ENCODE measurements around the gene ATN1.
"Not testable (repeated sequence)": the region's sequence is repeated elsewhere in the genome, so short reads cannot be mapped to it uniquely, and the experiment has no call there.

Gene ATN1, protein sequence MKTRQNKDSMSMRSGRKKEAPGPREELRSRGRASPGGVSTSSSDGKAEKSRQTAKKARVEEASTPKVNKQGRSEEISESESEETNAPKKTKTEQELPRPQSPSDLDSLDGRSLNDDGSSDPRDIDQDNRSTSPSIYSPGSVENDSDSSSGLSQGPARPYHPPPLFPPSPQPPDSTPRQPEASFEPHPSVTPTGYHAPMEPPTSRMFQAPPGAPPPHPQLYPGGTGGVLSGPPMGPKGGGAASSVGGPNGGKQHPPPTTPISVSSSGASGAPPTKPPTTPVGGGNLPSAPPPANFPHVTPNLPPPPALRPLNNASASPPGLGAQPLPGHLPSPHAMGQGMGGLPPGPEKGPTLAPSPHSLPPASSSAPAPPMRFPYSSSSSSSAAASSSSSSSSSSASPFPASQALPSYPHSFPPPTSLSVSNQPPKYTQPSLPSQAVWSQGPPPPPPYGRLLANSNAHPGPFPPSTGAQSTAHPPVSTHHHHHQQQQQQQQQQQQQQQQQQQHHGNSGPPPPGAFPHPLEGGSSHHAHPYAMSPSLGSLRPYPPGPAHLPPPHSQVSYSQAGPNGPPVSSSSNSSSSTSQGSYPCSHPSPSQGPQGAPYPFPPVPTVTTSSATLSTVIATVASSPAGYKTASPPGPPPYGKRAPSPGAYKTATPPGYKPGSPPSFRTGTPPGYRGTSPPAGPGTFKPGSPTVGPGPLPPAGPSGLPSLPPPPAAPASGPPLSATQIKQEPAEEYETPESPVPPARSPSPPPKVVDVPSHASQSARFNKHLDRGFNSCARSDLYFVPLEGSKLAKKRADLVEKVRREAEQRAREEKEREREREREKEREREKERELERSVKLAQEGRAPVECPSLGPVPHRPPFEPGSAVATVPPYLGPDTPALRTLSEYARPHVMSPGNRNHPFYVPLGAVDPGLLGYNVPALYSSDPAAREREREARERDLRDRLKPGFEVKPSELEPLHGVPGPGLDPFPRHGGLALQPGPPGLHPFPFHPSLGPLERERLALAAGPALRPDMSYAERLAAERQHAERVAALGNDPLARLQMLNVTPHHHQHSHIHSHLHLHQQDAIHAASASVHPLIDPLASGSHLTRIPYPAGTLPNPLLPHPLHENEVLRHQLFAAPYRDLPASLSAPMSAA (N-terminal part only)

DNA sequence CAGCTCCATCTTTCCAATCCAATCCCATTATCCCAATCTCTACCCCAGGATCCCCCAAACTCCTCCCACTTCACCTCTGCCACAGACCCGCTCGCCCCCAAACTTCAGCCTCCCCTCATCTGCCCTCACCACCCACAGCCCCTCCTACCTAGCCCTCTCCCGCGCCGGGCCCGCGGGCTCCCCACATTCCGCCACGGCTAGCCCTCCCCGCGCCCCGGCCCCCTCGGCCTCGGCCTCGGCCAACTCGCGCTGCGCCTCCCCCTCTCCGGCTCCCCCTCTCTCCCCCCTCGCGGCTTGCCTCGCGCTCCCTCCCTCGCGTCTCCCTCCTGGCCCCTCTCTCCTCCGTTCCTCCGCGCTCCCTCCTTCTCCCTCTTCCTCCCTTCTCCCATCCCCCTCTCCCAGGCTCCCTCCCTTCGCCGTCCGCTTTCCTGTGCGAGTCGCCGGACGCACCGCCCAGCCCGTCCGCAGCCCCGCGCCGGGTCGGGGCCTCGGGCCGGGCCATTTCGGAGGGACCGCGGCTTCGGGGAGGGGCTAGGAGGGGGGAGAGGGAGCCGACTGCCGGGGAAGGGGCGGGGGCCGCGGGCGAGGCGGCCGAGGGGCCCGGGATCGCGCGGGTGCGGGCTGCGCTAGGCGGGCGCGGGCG lies at the start of gene ATN1:
Gene ATN1, plus strand, starts transcription at position 581 of the 643 bp plus-strand sequence. CDS start 6,043 bp downstream, outside the sequence.
- DNase-seq (ENCODE audit: low read depth in 2 of 2): no peak

DNA sequence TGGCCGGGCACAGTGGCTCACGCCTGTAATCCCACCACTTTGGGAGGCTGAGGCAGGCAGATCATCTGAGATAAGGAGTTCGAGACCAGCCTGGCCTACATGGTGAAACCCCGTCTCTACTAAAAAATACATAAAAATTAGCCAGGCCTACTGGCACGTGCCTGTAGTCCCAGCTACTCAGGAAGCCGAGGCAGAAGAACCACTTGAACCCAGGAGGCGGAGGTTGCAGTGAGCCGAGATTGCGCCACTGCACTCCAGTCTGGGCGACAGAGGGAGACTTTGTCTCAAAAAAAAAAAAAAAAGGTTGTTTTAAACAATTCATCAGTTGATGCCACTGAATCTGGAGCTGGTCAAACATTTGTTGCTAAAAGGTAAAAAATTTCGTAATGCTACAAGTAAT lies 47.9 kb upstream of the ATN1 start:
- not testable (repeated sequence) for DNase-seq (ENCODE audit: low read depth in 2 of 2)

DNA sequence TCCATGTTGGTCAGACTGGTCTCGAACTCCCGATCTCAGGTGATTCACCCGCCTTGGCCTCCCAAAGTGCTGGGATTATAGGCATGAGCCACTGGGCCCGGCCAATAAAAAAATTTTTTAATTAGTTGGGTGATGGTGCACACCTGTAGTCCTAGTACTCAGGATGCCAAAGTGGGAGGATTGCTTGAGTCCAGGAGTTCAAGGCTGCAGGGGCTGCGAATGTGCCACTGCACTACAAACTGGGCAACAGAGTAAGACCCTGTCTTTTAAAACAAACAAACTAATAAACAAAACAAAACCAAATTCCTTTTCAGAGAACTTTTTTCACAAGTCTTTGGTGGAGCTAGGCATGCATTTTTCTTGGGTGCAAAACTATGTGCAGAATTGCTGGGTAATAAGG lies 44.5 kb upstream of the ATN1 start:
- no peak for DNase-seq (ENCODE audit: low read depth in 2 of 2)

DNA sequence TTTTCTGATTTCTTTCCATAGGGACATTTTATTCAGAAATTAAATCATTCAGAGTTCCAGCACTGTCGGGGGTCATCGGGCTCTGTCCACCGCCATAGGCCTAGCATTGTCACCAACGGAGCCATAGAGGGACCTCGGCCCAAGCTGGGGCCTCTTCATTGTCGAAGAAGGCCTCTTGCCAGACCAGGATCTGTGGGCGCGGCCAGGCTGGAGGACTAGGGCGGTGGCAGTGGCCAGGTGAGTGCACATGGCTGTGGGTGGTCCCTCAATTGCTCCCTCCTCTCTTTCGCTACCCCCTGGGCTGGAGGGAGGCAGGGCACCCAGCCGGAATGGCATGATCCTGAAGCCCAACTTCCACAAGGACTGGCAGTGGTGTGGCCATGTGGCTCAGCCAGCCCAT lies 44.1 kb upstream of the ATN1 start:
- no peak for DNase-seq (ENCODE audit: low read depth in 2 of 2)

DNA sequence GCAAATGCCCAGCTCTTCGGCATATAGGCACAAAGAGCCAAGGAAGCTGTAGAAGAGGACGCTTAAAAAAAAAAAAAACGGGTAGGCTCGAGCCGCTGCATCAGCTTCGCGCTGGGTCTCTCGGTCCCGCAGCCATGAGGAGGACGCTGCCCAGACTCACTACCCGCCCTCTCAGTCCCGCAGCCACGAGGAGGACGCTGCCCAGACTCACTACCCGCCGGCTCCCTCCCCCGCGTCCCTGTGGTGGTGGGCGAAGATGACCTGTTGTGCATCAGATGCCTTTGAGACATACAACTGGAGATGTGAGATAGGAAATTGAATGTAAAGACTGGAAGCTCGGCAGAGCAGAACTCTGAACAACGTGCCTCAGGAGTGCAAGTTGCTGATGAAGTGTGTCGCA lies 43.2 kb upstream of the ATN1 start:
- DNase-seq (ENCODE audit: low read depth in 2 of 2): no peak

DNA sequence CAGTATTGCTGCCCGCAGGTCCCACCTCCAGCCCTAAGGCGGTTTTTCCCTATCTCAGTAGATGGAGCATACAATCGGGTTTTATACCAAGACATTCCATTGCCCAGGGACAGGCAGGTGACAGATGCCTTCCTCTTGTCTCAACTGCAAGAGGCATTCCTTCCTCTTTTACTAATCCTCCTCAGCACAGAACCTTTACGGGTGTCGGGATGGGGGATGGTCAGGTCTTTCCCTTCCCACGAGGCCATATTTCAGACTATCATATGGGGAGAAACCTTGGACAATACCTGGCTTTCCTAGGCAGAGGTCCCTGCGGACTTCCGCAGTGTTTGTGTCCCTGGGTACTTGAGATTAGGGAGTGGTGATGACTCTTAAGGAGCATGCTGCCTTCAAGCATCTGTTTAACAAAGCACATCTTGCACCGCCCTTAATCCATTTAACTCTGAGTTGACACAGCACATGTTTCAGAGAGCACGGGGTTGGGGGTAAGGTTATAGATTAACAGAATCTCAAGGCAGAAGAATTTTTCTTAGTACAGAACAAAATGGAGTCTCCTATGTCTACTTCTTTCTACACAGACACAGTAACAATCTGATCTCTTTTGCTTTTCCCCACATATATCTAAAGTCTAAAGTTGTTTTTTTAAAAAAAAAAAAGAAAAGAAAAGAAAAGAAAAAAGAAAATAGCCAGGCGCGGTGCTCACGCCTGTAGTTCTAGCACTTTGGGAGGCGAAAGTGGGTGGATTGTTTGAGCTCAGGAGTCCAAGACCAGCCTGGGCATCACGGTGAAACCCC lies 41.4 kb upstream of the ATN1 start:
- DNase-seq (ENCODE audit: low read depth in 2 of 2): not testable (repeated sequence)

DNA sequence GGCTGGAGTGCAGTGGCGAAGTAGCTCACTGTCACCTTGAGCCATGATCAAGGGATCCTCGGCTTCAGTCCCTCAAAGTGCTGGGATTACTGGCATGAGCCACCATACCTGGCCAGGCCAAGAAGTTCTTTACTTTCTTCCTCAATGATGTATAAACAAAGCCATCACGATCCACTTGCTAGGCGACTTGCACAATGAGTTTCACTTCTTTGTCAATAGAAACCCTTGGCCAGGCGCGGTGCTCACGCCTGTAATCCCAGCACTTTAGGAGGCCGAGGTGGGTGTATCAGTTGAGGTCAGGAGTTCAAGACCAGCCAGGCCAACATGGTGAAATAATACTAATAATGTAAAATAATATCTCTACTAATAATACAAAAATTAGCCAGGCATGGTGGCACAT lies 40.3 kb upstream of the ATN1 start:
- no peak for DNase-seq (ENCODE audit: low read depth in 2 of 2)

DNA sequence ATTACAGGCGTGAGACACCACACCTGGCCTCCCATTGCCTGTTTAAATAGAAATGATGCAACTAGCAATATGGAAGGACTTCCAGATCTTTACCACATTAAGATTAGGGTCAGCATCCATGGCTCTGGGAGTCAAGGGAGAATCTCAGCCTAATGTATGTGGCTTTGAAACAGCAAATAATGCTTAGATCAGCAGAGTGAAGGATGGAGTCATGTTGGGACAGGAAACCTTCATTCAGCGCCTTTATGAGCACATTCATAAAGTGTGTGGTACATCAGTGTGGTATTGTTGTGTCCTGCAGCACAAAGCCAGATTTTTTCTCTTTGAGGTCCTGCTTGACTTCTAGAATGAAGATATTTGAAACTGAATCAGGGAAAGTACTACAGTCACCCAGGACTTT lies 39.4 kb upstream of the ATN1 start:
- no peak for DNase-seq (ENCODE audit: low read depth in 2 of 2)

DNA sequence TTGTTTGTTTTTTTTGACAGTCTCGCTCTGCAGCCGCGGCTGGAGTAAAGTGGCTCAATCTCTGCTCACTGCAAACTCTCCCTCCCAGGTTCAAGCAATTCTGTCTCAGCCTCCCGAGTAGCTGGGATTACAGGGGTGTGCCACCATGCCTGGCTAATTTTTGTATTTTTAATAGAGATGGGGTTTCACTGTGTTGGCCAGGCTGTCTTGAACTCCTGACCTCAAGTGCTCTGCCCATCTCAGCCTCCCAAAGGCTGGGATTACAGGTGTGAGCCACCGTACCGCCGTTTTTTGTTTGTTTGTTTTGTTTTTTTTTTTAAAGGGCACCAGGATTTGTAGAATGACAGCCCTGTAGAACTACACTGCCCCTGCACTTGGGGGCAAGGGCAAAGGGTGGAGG lies 39.0 kb upstream of the ATN1 start:
- not testable (repeated sequence) for DNase-seq (ENCODE audit: low read depth in 2 of 2)

DNA sequence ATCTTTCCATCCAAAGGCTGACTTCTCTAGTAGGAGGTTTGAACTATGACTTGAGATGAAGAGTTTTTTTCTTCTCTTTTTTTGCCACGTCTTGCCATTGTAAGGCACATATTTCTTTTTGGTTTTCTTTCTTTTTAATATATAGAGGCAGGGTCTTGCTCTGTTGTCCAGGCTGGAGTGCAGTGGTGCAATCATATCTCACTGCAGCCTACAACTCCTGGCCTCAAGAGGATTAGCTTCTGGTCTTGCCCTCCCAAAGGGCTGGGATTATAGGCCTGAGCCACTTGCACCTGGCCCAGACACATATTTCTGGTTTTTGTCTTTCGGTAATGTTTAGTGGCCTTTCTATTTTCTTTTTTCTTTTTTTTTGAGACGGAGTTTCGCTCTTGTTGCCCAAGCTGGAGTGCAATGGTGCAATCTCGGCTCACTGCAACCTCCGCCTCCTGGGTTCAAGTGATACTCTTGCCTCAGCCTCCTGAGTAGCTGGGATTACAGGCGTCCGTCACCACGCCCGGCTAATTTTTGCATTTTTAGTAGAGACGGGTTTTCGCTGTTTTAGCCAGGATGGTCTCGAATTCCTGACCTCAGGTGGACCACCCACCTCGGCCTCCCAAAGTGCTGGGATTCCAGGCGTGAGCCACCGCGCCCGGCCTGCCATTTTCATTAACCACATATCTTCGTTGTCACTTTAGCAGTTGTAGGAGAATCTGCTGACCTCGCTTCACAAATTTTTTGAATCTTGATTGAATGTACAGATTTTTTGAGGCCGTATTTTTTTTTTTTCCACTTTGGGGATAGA lies 37.8 kb upstream of the ATN1 start:
- not testable (repeated sequence) for DNase-seq (ENCODE audit: low read depth in 2 of 2)

DNA sequence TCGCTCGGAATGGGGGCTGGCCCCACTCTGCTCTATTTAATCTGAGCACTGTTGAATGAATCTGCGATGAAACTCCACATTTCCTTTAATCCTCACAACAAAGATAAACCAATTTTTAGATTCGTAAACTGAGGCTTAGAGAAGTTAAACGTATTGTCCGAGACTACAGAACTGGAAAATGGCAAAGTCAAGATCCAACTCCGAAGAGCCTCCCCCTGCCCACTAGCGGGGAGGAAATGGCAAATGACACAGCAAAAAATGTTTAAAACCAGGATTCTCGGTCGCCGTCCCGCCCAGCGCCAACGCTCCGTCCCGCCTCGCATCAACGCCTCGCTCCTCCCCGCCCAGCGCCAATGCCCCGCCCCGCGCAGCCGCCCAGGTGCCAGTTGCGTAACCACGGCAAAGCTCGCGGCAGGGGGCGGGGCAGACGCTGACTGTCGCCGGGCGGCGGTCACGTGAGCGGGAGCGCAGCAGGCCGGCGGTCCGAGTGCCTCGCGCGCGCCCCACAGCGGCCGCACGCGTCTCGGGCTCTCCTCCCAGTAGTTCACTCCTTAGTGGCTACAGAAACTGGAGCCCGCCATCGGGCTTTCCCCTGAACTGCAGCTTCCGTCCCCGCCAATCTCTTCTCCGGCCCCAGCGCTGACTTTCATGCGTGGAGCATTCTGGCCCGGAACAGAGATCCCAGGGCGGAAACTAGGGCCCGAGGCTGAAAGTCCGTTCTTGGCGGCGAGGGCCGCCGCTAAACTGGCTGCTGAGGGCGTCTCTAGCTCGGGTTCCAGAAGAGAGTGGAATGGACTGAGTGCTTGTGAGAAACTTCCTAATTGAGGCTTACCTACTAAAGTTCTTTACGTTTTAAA lies 36.7 kb upstream of the ATN1 start:
- peak; percentile 96 to 98 for DNase-seq (ENCODE audit: low read depth in 2 of 2)

DNA sequence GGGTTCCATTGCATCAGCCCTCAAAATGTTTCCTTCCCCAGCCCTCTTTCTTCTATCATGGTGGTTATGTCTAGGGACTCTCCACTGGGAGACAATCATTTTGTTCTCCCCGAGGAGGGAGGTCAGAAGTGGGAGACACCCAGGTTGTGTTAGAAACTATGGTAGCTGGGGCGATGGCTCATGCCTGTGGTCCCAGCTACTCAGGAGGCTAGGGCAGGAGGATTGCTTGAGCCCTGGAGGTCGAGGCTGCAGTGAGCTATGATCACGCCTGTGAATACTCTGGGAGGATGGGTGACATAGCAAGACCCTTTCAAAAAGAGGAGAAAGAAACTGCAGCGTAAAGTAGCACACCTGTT lies 36.1 kb upstream of the ATN1 start:
- no peak for DNase-seq (ENCODE audit: low read depth in 2 of 2)

DNA sequence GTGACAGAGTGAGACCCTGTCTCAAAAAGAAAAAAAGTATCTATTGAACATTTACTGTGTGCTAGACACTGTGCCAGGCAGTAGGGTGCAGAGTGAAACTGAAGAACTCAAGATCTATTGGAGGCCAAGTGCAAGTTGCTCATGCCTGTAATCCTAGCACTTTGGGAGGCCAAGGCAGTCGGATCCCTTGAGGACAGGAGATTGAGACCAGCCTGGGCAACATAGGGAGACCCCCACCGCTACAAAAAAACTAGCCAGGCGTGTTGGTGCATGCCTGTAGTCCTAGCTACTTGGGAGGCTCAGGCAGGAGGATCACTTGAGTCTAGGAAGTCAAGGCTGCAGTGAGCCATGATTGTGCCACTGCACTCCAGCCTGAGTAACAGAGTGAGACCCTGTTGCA lies 35.1 kb upstream of the ATN1 start:
- not testable (repeated sequence) for DNase-seq (ENCODE audit: low read depth in 2 of 2)

DNA sequence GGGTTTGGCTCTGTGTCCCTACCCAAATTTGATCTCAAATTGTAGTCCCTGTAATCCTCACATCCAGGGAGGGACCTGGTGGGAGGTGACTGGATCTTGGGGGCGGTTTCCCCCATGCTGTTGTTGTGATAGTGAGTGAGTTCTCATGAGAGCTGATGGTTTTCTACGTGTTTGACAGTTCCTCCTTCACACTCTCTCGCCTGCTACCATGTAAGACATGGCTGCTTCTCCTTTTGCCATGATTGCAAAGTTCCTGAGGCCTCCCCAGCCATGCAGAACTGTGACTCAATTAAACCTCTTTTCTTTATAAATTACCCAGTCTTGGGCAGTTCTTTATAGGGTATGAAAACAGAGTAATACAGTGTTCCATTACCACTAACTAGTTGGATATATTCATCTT lies 33.4 kb upstream of the ATN1 start:
- no peak for DNase-seq (ENCODE audit: low read depth in 2 of 2)

DNA sequence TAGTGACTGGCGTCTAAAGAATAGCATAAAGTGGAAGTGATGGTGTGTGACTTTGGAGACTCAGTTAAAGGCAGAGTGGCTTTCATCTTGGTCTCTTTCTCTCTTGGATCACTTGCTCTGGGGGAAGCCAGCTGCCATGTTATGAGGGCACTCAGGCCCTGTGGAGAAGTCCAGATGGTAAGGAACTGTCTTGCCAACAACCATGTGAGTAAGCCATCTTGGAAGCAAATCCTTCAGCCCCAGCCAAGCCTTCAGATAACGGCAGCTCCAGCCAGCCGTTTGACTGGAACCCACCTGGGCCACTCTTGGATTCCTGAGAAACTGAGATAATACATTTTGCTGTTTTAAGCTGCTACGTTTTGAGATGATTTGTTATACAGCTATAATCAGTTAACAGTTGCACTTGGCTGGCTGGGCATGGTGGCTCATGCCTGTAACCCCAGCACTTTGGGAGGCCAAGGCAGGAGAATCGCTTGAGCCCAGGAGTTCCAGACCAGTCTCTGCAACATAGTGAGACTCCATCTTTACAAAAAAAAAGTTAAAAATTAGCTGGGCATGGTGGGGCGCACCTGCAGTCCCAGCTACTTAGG lies 30.8 kb upstream of the ATN1 start:
- no peak for DNase-seq (ENCODE audit: low read depth in 2 of 2)

DNA sequence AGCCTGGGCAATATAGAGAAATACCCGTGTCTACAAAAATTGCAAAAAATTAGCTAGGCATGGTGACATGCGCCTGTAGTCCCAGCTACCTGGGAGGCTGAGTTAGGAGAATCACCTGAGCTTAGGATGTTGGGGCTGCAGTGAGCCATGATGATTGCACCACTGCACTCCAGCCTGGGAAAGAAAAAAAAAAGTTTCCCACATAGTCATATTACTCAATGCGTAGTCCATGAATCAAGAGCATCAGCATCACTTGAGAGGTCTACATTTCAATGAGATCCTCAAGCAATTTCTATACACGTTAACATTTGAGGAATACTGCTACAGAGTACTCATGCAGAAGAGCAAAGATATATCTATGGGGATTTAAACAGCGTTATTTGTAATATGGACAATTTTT lies 28.3 kb upstream of the ATN1 start:
- DNase-seq (ENCODE audit: low read depth in 2 of 2): no peak

DNA sequence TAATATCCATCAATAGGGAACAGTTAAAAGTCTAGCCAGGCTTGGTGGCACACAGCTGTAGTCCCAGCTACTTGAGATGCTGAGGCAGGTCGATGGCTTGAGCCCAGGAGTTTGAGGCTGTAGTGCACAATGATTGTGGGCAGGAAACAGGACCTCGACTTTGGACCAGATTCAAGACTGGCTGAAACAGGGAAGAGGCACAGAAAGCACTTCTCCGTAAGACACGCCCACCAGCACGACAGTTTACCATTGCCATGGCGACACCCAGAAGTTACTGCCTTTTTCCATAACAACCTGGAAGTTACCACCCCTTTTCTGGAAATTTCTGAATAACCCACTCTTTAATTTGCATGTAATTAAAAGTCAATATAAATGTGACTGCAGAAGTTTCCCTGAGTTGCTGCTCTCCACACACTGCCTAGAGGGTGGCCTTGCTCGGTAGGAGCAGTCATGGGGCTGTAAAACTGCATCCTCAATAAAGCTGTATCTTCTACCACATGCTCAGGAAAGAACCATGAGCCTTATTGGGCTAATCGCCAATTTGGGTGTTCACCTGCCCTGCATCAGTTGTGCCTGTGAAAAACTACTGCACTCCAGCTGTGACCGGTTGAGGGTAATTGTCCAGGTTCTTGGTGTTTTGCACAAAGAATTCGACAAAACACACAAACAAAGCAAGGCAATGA lies 27.8 kb upstream of the ATN1 start:
- no peak for DNase-seq (ENCODE audit: low read depth in 2 of 2)

DNA sequence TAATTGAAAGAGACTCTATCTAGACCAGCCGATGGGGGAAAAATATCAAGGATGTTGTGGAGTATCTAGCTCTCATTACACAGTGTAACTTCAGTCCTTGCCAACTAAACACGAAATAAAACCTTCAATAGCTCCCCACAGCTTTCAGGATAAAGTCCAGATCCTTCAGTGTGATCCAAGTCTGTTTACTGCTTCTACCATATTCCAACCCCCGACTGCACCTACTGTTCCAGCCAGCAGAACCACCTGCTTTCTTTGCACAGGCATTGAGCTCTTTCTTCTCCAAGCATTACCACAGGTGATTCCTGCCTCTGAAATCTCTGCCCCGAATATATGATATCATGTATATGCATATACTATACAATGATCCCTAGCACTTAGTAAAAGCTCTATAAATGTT lies 25.3 kb upstream of the ATN1 start:
- no peak for DNase-seq (ENCODE audit: low read depth in 2 of 2)
